HG03469 (cell line): ENCODE measurements around the gene SPRING1.
A peak's percentile ranks its signal among the peaks of the same experiment; 100 is the strongest.
"Not testable (repeated sequence)": the region's sequence is repeated elsewhere in the genome, so short reads cannot be mapped to it uniquely, and the experiment has no call there.

Experiments used
- ATAC-seq: cut with Tn5 transposase; IDR thresholded peaks from one replicate; pipeline ENCODE4 v1.9.1; 2021; ENCODE audit warnings: mild to moderate bottlenecking, moderate library complexity, moderate number of reproducible peaks; ENCODE audit not compliant: unreplicated experiment

The SPRING1 gene, protein sequence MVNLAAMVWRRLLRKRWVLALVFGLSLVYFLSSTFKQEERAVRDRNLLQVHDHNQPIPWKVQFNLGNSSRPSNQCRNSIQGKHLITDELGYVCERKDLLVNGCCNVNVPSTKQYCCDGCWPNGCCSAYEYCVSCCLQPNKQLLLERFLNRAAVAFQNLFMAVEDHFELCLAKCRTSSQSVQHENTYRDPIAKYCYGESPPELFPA

DNA sequence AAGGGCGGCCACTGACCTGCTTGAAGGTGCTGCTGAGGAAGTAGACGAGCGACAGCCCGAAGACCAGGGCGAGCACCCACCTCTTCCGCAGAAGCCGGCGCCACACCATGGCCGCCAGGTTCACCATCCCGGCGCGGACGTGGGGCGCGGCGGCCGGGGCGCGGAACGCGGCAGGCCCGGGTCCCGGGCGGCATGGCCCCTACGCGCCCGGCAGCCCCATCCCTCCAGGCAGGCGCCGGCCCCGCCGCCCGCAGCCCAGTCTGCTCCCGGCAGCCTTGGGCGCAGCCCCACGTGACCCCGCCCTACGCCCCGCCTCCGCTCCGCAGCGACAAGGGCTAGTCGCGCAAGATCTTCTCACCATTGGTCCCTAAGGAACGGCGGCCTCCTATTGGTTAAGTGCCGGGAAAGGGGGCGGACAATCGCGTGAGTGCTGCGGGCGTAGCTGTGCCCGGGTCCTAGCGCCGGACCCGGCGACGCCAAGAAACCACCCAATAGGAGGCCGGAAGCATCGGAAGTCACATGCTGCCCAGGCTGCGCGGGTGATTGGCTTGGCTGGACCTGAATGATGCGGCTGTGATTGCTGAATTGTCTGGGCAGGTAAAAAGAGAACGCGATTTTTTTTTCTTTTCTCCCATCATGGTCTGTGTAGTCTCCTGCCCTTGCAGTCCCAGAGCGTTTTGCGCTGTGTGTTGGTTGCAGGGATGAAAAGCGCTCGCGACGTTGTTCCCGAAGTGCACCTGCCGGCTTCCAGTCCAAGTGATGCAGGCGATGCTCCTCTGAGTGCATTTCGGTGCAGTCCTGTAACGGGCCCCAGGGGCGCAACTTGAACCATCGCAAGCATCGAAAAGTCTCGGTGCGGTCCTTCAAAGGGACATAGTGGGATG, at the start of gene SPRING1, which contains the start of gene RNFT2:
SPRING1 (minus strand) TSS at position 296 of the 884 bp plus-strand sequence; CDS start at position 127, 169 bp downstream.
RNFT2 (plus strand) TSS at position 542 of the 884 bp plus-strand sequence. CDS start 2,183 bp downstream, outside the sequence.
- ATAC-seq: peak; percentile 91

DNA sequence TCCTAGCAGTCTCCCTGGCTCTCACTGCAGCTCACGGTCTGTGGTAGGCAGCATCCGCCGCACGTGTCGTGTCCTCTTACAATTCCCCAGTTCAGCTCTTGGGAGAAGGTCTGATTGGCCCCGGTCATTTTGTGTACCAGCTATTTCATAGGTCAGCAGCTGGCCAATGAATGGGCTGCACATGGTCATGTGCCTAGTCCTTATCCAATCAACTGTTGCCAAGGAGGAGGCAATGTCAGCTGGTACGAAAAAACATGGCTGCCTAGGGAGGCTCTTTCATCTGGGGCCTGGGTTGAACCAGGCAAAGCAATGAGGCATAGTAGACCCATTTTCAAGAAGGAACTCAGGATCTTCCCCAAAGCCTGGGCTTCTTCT, 46.4 kb upstream of the SPRING1 start:
- ATAC-seq: no peak

DNA sequence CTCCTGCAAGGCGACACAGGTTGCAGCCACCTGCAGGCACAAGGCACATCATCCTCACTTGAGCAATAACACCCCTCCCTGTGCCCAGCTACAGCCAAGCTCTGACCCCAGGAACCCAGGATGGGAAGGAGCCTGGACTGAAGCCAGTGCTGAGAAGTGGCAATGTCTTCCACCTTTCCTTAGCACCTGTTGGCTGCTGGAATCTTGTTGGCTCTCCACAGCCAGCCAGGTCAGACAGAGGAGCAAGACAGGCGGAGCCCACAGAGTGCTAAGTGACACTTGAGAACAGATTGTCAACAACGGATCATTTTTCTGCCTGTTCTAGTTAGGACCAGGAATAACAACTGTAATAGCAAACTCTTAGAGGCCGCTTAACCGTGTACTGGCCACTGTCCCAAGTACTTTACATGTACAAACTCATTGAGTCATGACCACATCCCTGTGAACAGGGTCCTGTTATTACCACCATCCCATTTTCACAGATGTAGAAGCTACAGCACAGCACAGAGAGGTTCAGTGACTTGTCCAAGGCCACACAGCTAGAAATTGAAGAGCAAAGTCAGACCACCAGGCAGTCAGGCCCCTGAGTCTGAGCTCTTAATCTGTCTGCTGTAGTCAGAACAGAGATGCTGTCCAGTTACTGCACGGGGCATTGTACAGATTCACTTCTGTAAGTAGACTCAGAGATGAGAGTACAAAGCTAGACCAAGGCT, 45.8 kb upstream of the SPRING1 start:
- ATAC-seq: no peak

DNA sequence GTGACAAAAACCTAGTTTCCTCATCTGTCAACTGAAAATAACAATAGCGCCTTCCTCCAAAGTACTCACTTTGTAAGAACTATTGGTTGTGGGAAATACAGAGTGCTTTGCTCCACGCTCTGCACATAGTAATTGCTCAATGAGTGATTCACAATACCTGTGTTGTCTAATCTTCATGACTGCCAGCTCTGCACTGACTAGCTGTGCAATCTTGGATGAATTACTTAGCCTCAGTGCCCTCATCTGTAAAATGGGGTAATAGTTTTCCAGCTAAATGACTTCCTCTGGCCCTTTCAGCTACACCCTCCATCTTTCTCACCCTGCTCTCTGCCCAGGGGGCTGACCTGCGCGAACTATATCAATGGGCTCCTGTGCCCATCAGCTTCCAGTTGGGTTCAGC, 43.1 kb upstream of the SPRING1 start:
- no peak for ATAC-seq

DNA sequence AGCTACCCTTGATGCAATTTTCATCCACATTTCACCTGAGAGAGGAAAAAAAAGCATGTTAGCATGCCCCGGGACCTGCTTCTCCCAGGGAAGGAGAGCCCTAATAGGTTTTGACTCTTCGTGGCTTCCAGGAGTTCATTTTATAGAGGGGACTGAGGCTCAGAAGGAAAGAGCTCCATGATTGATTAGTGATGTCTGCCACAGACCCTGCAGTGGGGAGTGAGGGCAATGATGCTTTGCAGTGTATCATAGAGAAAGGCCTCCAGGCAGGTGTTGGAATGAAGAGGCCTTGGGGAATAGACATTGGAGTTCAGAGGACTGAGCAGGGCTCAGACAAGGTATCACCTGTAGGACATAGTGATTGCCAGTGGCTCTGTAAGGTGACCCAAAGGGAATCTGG, 41.7 kb upstream of the SPRING1 start:
- ATAC-seq: no peak

DNA sequence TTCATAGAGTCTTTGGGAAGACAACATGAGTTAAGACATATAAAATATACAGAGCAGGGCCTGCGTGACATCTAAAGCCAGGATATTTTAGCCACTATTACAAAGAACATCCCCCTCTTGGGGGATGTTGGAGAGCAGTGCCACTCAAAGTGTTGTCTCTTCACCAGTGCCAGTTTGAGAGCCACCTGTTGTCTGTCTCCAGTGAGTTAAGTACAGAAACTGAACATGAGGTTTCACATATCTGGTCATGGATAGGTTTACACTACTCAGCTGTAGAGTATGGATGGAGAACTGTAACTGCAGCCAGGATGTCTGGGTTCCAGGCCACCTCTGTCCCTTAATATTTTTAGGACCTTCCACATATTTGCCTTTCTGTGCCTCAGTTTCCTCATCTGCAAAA, 39.4 kb upstream of the SPRING1 start:
- no peak for ATAC-seq

DNA sequence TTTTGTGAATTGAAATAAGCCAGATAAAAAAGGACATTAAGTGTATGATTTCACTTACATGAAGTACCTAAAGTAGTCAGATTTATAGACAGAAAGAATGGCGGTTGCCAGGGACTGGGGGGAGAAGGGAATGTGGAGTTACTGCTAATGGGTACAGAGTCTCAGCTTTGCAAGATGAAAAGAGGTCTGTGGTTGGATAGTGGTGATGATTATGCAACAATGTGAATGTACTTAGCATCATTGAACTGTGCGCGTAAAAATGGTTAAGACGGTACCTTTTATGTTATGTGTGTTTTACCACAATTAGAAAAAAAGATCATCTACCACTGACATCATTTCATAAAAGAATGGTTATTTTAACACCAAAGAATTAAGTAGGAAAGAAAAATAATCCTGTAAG, 36.2 kb upstream of the SPRING1 start:
- ATAC-seq: no peak

DNA sequence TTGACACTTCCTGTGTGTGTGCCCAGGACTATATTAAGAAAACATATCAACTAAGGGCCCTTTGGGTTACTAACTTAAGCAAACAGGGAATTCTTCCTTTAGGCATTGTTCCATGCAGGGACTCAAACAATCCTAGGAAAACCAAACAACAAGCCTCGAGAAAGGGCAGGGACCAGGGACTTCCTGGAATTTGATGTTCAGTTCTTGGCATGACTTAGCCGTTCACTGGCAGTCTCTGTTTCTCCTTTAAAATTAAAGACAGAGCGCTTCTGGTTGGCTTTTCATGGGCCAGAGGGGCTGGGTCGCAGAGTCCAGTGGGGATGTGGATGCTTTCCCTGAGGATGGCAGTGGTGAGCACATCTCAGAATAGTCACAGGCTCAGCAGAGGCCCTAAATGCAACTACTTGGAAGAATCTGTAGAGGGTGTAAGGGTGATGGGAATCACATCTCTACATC, 35.4 kb upstream of the SPRING1 start:
- no peak for ATAC-seq

DNA sequence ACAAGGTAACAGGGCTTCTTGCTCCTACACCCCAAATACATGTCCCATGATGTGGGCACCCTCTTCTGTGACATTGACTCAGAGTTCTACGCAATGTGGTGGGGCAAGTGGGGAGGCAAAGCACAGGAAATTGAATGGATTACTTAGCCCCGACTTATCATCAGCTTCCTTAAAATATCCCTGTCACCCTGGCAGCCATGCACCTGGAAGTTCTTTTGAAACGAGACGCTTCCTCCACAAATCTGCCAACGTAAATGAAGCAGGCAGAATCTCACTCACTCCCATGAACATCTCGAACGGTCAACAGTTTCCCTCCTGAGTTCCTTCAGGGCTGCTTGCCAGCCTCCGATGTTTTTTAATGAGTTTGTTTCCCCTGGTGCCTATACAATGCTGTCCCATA, 33.8 kb upstream of the SPRING1 start:
- ATAC-seq: no peak

DNA sequence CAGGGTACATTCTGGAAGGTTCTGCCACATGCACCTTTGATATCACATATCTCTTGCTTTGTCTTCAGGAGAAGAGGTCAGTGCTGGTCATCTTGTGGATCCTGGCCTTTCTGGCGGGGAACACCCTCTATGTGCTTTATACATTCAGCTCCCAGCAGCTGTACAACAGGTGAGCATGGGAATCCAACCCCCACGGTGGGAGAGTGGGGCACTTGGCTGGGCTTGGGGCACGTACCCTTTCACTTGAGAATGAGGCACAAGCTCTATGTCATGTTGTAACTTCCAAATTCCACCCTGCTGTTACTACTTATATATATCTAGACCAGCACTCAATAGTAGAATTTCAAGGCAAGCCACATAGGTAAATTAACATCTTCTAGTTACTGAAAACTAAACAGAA, 28.9 kb upstream of the SPRING1 start:
- no peak for ATAC-seq

DNA sequence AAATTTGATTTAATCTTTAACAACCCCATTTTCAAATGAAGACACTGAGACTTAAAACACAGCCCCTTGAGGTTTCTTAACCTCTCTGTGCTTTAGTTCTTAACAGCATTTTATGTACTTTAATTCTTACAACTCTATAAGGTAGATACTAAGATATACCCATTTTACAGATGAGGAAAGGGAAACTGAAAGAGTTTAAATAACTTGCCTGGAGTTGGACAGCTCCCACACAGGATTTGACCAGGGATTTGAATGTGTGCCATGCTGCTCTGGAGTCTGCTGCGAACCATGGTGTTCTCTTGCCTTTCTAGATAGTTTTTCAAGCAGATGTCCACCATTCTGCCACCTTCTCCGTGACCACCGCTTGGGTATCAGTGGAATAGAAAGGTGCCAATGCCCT, 28.4 kb upstream of the SPRING1 start:
- ATAC-seq: no peak

DNA sequence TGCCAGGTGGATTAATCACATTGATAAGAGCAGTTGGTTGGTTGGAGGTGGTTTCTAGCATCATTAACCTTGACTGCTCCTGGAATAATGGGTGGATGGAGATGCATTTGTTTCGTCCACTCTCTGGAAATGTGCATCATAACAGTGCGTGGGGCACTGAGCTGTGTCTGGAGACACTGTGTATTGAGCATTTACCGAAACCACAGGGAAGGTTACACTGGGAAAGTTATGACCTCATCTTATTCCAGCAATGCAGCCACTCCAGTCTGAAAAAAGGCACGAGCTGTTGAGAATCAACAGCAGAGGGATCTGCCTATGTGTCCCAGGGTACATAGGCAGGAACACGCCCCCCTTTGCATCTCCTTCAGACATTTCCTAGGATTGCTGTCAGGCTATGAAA, 27.4 kb upstream of the SPRING1 start:
- ATAC-seq: no peak

DNA sequence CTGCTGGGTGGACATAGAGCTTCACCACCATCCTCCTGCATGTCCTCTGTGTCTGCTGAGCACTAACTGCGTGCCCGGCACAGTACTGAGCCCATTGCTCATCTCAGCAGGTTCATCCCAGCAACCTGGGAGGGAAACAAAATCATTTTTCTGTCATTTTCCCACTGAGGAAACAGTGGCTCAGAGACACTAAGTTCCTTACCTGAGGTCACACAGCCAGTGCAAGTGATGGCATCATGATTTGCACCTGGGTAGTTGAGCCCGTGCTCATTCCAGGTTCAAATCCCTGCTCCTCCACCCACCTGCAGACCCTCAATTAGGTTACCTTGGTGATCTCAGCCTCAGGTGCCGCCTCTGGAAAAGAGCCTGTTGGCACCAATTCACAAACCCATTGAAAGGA, 23.6 kb upstream of the SPRING1 start:
- no peak for ATAC-seq

DNA sequence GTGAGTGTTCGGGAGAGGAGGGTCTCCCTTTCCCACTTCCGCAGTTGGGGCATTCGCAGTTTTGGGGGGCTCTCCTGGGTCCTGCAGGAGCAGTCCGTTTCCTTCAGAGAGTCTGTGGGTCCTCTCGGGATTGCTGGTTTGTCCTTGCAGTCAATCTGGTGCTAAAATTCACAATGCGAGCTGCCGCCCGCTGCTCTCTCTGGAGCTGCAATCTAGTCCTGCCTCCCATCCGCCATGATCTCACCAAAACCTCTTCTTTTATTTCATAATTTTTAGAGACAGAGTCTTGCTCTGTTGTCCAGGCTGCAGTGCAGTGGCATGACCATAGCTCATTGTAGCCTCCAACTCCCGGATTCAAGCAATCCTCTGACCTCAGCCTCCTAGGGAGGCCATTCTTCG, 22.8 kb upstream of the SPRING1 start:
- no peak for ATAC-seq

DNA sequence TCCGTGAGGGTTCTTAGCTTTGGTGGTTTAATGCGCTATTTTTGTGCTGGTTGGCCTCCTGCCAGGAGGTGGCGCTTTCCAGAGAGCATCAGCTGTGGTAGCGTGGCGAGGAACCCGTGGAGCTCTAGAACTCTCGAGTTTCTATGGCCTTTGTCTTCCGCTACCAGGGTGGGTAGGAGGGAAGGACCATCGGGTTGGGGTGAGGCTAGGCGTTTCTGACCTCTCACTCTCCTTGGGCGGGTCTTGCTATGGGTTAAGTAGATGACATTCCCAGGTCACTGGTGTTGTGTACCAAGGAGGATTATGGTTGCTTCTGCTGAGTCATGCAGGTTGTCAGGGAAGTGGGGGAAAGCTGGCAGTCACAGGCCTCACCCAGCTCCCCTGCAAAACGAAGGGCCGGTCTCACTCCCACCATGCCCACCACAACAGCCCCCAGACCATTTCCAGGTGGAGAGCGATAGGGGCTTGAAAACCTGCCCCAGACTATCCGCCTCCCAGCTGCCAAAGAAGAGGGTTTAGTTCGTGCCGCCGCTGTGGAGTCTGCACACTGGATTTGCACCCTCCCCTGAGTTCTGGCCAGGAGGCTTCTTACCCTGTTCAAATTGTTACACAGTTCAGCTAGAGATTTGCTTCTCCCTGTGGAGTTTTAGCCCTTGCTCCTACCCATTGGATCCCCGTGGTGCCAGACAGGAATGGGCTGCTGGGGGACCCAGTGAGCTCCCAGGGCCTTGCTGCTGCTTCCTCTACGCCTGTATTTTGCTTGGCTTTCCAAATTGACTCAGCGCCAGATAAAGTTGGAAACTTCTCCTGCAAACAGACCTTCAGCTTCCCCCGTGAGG, 22.1 kb upstream of the SPRING1 start:
- ATAC-seq: no peak

DNA sequence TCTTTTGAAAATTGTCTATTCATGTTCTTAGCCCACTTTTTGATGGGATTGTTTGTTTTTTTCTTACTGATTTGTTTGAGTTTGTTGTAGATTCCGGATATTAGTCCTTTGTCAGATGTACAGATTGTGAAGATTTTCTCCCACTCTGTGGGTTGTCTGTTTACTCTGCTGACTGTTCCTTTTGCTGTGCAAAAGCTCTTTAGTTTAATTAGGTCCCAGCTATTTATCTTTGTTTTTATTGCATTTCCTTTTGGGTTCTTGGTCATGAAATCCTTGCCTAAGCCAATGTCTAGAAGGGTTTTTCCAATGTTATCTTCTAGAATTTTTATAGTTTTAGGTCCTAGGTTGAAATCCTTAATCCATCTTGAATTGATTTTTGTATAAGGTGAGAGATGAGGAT, 16.9 kb upstream of the SPRING1 start:
- ATAC-seq: not testable (repeated sequence)

DNA sequence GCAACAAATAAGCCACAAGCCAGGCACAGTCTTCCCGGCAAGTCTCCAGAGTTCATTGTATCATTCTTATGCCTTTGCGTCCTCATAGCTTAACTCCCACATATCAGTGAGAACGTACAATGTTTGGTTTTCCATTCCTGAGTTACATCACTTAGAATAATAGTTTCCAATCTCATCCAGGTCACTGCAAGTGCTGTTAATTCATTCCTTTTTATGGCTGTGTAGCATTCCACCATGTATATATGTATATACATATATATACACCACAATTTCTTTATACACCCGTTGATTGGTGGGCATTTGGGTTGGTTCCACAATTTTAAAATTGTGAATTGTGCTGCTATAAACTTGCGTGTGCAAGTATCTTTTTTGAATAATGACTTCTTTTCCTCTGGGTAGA, 16.2 kb upstream of the SPRING1 start:
- not testable (repeated sequence) for ATAC-seq

DNA sequence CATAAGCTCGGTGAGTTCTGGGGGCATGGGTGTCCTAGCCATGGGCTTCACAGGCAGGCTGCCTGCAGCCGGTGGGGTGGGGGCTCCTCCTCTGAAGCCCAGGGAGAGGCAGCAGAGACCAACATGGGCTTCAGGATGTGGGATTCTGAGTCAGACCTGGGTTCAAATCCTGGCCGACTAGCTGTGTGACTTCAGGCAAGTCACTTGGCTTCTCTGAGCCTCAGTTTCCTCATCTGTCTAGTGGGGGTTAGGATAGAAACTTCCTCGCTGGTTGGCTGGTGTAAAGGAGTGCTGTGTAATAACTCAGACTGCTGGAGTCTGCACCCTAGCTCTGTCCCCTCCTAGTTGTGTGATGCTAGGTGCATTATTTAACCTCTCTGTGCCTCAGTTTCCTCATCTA, 12.4 kb upstream of the SPRING1 start:
- ATAC-seq: no peak

DNA sequence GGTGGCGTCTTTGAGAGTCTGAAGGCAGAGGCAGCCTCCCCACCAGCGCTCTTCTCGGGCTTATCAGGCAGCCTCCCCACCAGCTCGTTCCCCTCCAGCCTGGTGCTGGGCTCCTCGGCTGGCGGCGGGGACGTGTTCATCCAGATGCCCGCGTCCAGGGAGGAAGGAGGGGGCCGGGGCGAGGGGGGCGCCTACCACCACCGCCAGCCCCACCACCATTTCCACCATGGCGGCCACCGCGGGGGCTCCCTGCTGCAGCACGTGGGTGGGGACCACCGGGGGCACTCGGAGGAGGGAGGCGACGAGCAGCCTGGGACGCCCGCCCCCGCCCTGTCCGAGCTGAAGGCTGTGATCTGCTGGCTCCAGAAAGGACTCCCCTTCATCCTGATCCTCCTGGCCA, 12.0 kb upstream of the SPRING1 start:
- no peak for ATAC-seq

DNA sequence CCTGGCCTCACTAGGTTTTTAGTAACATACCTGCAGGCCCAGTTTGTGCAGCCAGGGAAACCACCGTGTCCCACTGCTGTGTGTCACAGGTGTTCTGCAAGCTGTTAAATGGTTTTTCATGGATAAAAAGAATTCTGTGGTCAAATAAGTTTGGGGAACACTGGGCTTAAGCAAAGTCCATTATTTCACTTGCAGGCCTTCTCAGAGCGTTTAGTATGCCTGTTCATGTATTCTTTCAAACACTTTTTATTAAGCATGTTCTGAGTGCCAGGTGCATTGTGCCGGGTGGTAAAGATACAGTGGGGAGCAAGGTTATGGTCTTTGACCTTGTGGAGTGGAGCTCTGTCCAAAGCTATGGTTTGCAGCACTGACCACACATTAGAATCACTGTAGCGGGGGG, 7.7 kb upstream of the SPRING1 start:
- no peak for ATAC-seq

DNA sequence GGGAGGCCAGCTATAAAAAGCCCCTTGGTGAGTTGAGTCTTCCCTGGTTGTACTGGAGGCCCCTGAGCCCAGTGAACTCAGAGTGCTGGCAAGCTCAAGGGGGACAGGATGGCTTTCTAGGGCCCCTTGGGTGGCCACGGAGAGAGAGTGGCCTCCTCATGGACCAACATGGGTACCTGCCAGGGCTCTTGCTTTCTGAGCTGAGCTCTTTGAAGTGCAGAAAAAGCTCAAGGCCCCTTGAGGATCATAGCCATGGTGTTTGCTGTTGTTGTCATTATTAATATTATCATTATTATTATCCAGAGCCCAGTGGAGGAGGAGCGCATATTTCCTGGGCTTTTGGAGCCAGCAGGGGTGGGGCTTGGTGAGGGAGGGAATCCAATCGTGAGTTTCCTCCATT, 6.9 kb upstream of the SPRING1 start:
- ATAC-seq: no peak
